Renal cortex interstitium (tissue), 11 donors: ENCODE data around the gene HPD. TPM values are rescaled to one million over a fixed set of nuclear protein-coding genes. Genes with fewer than 3 reads are reported as not detected.
A peak's percentile ranks its signal among the peaks of the same experiment; 100 is the strongest.
"Not testable (repeated sequence)": the region's sequence is repeated elsewhere in the genome, so short reads cannot be mapped to it uniquely, and the experiment has no call there.

Experiments used
- DNase-seq, 11 donors: peaks; one replicate each; pipeline ENCODE4 v3.0.0-alpha.2; 2013; ENCODE audit warnings: low read depth in 9 of 11, low spot score in 4 of 11; ENCODE audit errors: extremely low read depth in 1 of 11
- polyA plus RNA-seq, 3 donors: library from polyadenylated mRNA; unstranded; fragments of 120-200 nt; gene quantifications; one replicate each; pipeline ENCODE4 v1.2.1, GENCODE V29; 2013; ENCODE audit not compliant: insufficient read length in 3 of 3

The HPD gene
- polyA plus RNA-seq, 3 donors, result 3.2 to 5.0 (median 3.5) TPM

GRCh38 chr12:121793838-121794533, 64.7 kb downstream of the HPD start:
- DNase-seq, result peak in 6 of 11 donors; percentile 84 to 87 (median 86)

- DNase-seq, result no peak
Measured at GRCh38 chr12:121793440-121793837, 65.2 kb downstream of the HPD start, which contains the start of gene RHOF. TSS of gene RHOF (minus strand) at chr12:121793688. CDS start at chr12:121793633, 55 bp downstream.

GRCh38 chr12:121792607-121793439, 65.8 kb downstream of the HPD start:
- no peak for DNase-seq

- no peak for DNase-seq
Measured at GRCh38 chr12:121791671-121792551, 66.7 kb downstream of the HPD start.

GRCh38 chr12:121790785-121791184, 67.9 kb downstream of the HPD start:
- DNase-seq, result not testable (repeated sequence)

GRCh38 chr12:121789800-121790728, 68.6 kb downstream of the HPD start:
- DNase-seq, result no peak

Other genes with a start within 250 kb of the HPD start
- 10 to 100 TPM; 10.2 to 15.1 (median 13.1) TPM for gene ORAI1, start 232.3 kb downstream of the HPD start, polyA plus RNA-seq
- gene MORN3, start 189.2 kb downstream of the HPD start, polyA plus RNA-seq, result 1 to 10 TPM; 1.7 to 2.2 (median 1.9) TPM
- gene TMEM120B, start 146.1 kb downstream of the HPD start, polyA plus RNA-seq, result 10 to 100 TPM in 2 of 3 donors, 1 to 10 TPM in 1; 9.8 to 18.2 (median 10.7) TPM
- gene RHOF, start 65.2 kb downstream of the HPD start, polyA plus RNA-seq, result 10 to 100 TPM; 12.6 to 17.9 (median 13.4) TPM
- gene SETD1B, start 54.9 kb downstream of the HPD start, polyA plus RNA-seq, result 10 to 100 TPM; 14.1 to 17.3 (median 17.1) TPM
- 10 to 100 TPM; 48.0 to 61.5 (median 54.7) TPM for gene PSMD9, start 29.9 kb upstream of the HPD start, polyA plus RNA-seq
- 10 to 100 TPM in 2 of 3 donors, 1 to 10 TPM in 1; 9.2 to 17.1 (median 12.7) TPM for gene CFAP251, start 59.7 kb upstream of the HPD start, polyA plus RNA-seq
- 10 to 100 TPM; 37.5 to 41.7 (median 41.3) TPM for gene BCL7A, start 163.0 kb upstream of the HPD start, polyA plus RNA-seq
- gene MLXIP, start 219.9 kb upstream of the HPD start, polyA plus RNA-seq, result 10 to 100 TPM; 30.5 to 40.5 (median 35.0) TPM